GM12873 (cell line): Measurements from ENCODE around the gene HLCS.

Source experiments
- CTCF ChIP-seq: IDR thresholded peaks from 2 replicates; pipeline ENCODE4 v1.5.1; 2012; ENCODE audit warnings: low read depth, mild to moderate bottlenecking, moderate library complexity, low read length, control low read depth; ENCODE audit not compliant: insufficient read depth; ENCODE audit errors: missing control alignments

Gene HLCS

DNA sequence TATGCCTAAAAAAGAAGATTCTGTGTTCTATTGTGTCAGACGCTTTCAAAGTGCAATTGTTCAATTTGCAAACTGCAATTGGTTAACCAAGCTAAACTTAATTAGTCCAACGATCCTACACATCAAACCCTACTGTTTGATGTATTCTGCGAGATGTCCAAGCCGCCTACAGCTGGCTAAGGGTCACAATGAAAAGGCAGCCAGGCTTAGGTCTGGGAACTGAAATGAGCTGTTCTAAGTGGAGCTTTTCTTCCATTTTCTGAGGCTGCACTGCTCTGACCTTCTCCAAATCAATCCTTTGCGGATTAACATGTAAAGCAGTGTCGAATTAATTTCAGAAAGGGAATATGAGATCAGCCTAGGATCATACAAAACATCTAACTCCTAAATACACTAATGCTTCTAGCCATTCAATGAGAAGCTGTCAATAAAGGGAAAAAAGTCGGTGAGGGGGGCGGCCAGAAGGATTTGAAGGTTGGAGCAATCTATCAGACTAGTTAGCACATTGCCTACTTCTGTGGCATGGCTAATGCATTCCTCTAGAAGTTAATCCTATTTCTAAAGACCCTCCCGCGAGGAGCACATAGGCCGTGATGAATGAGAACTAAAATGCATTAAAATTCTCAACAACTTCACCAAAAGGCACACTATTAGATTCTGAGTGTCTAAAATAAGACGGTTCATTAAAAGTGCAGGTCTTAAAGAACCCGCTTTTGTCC is 148.6 kb downstream of the HLCS start:
- TF ChIP-seq CTCF: no peak

- TF ChIP-seq CTCF: no peak
These were observed 149.8 kb downstream of the HLCS start for GRCh38 chr21:36816561-36817130.

DNA sequence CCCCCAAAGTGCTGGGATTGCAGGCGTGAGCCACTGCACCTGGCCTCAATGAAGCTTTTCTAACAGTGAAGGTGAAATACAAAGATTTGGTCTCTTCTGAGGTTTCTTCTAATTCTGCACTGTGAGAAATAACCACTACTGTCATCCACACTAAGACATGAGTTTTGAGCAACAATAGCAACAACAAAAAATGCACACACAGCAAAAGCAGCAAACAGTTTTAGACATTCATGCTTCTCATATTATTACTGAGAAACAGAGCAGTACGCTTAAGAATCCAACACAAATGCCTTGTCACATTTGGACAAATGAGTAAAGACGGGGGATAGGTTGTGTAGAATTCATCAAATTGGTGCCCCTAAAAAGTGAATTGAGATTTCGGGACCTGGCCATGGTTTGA is 151.2 kb downstream of the HLCS start:
- no peak for TF ChIP-seq CTCF

- TF ChIP-seq CTCF: no peak
These were observed 153.4 kb downstream of the HLCS start for GRCh38 chr21:36813052-36813451.

- no peak for TF ChIP-seq CTCF
These were observed 154.7 kb downstream of the HLCS start for GRCh38 chr21:36811762-36812161.

- no peak for TF ChIP-seq CTCF
These were observed 156.0 kb downstream of the HLCS start for GRCh38 chr21:36810443-36810842.

DNA sequence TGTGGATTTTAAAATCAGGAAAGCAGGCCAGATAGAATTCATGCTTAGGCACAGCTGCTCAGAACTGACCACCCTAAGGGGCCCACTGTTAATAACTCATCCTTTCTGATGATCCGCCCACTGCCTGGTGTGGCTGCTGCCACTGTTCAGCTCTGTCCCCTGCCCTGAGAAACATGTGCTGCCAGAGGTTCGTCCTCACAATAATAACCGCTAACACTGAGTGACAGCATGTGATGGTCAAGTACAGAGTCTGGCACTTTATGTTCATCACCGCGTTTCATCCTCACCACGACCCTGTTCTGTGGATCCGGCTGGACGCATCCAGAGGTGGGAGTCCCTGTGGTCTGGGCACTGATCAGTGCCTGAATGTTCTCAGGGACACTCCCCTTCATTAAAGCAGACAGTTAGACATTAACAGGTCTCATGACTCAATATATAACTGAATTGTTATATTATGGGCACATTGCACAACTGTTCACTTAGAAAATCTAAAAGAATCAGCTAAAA is 159.0 kb downstream of the HLCS start:
- no peak for TF ChIP-seq CTCF
